Osteoblast (primary cell): ENCODE data around the gene MCRS1. TPM values are rescaled to one million over a fixed set of nuclear protein-coding genes. Genes with fewer than 3 reads are reported as not detected.
A peak's percentile ranks its signal among the peaks of the same experiment; 100 is the strongest.

Experiments
- DNase-seq: peaks from one replicate; pipeline ENCODE4 v3.0.0; 2011; ENCODE audit warnings: low spot score, mixed read lengths; ENCODE audit not compliant: insufficient read length; ENCODE audit errors: missing footprints
- H2AFZ ChIP-seq: 2 replicates; pipeline ENCODE4 v1.6.0; 2011; ENCODE audit warnings: mild to moderate bottlenecking, low read length
- H3K27ac ChIP-seq: 2 replicates; pipeline ENCODE4 v1.5.1; 2011; ENCODE audit warnings: mild to moderate bottlenecking, low read depth, low read length, moderate library complexity
- H3K27me3 ChIP-seq: 2 replicates; pipeline ENCODE4 v1.6.0; 2012; ENCODE audit warnings: mild to moderate bottlenecking, control low read depth, inconsistent platforms, low read length, moderate library complexity; ENCODE audit not compliant: insufficient read depth
- H3K36me3 ChIP-seq: 2 replicates; pipeline ENCODE4 v1.5.1; 2011; ENCODE audit warnings: mild to moderate bottlenecking, low read length, control low read depth, moderate library complexity; ENCODE audit not compliant: insufficient read depth
- H3K4me1 ChIP-seq: 2 replicates; pipeline ENCODE4 v1.5.1; 2011; ENCODE audit warnings: mild to moderate bottlenecking, low read length, control low read depth, moderate library complexity; ENCODE audit not compliant: insufficient read depth
- H3K4me2 ChIP-seq: 2 replicates; pipeline ENCODE4 v1.6.0; 2011; ENCODE audit warnings: mild to moderate bottlenecking, low read length; ENCODE audit not compliant: insufficient read depth
- H3K4me3 ChIP-seq: fragments of 200-600 bp; sonication (generic); 3 replicates; pipeline ENCODE4 v1.5.1; 2012; ENCODE audit warnings: mild to moderate bottlenecking, low read length, inconsistent platforms; ENCODE audit not compliant: insufficient read depth
- H3K79me2 ChIP-seq: 2 replicates; pipeline ENCODE4 v1.6.0; 2012; ENCODE audit warnings: mild to moderate bottlenecking, low read length, control low read depth, inconsistent platforms; ENCODE audit not compliant: insufficient read depth
- H3K9me3 ChIP-seq: 2 replicates; pipeline ENCODE4 v1.5.1; 2011; ENCODE audit warnings: low read depth, low read length, control low read depth
- H4K20me1 ChIP-seq: 2 replicates; pipeline ENCODE4 v1.6.0; 2012; ENCODE audit warnings: mild to moderate bottlenecking, low read length, control low read depth; ENCODE audit not compliant: insufficient read depth
- CTCF ChIP-seq: IDR thresholded peaks from 2 replicates; pipeline ENCODE4 v1.5.1; 2011; ENCODE audit warnings: mild to moderate bottlenecking, low read depth, low read length, moderate library complexity; ENCODE audit errors: extremely low read depth
- total RNA-seq: library from RNA; depleted of rRNA; stranded (reverse); fragments of >200 nt; gene quantifications from 2 replicates; pipeline ENCODE4 v1.2.3, GENCODE V29; 2012

The MCRS1 gene
- total RNA-seq, 1 donor: 56.5 TPM

- peak overlapping the region; percentile 75 for H3K4me2 ChIP-seq
- peaks cover 5% of the 10 kb centered on the region for H3K4me1 ChIP-seq
- no peaks in the 10 kb centered on the region for H3K79me2 ChIP-seq
- no peaks in the 10 kb centered on the region for H3K36me3 ChIP-seq
- H2AFZ ChIP-seq: peak overlapping the region; percentile 66
- peak; percentile 13 for TF ChIP-seq CTCF
- H3K27ac ChIP-seq: no peak overlapping the region
- peak; percentile 95 for DNase-seq
- H3K9me3 ChIP-seq: no peaks in the 10 kb centered on the region
- H3K27me3 ChIP-seq: peaks cover 50% of the 10 kb centered on the region
- H4K20me1 ChIP-seq: no peaks in the 10 kb centered on the region
- peak overlapping the region; percentile 55 for H3K4me3 ChIP-seq
Measured at GRCh38 chr12:49548822-49549648, 18.9 kb downstream of the MCRS1 start.

- Histone ChIP-seq H2AFZ (no peak overlapping the region), H3K4me1 (peaks cover 5% of the 10 kb centered on the region), H3K36me3 (no peaks in the 10 kb centered on the region), H3K4me3 (peak overlapping the region; percentile 55), H4K20me1 (no peaks in the 10 kb centered on the region), H3K79me2 (no peaks in the 10 kb centered on the region), H3K4me2 (peak overlapping the region; percentile 75), H3K27me3 (peaks cover 53% of the 10 kb centered on the region), H3K27ac (no peak overlapping the region), H3K9me3 (no peaks in the 10 kb centered on the region)
- no peak for DNase-seq
- no peak for TF ChIP-seq CTCF
Measured at GRCh38 chr12:49548481-49548821, 19.5 kb downstream of the MCRS1 start.

GRCh38 chr12:49547090-49547690 lies 20.8 kb downstream of the MCRS1 start:
- peaks cover 56% of the 10 kb centered on the region for H3K27me3 ChIP-seq
- peak; percentile 79 for DNase-seq
- no peak overlapping the region for H3K4me2 ChIP-seq
- H4K20me1 ChIP-seq: no peaks in the 10 kb centered on the region
- no peaks in the 10 kb centered on the region for H3K9me3 ChIP-seq
- H2AFZ ChIP-seq: no peak overlapping the region
- no peak overlapping the region for H3K27ac ChIP-seq
- H3K4me3 ChIP-seq: no peak overlapping the region
- TF ChIP-seq CTCF: no peak
- H3K4me1 ChIP-seq: peaks cover 5% of the 10 kb centered on the region
- H3K36me3 ChIP-seq: no peaks in the 10 kb centered on the region
- no peaks in the 10 kb centered on the region for H3K79me2 ChIP-seq

GRCh38 chr12:49546481-49546880 lies 21.5 kb downstream of the MCRS1 start:
- Histone ChIP-seq H3K27me3 (peaks cover 49% of the 10 kb centered on the region), H3K27ac (no peak overlapping the region), H3K36me3 (no peaks in the 10 kb centered on the region), H3K9me3 (no peaks in the 10 kb centered on the region), H4K20me1 (no peaks in the 10 kb centered on the region), H2AFZ (no peak overlapping the region), H3K4me3 (no peak overlapping the region), H3K79me2 (no peaks in the 10 kb centered on the region), H3K4me1 (peaks cover 5% of the 10 kb centered on the region), H3K4me2 (no peak overlapping the region)
- DNase-seq: peak; percentile 71
- TF ChIP-seq CTCF: no peak
